HG03097 (cell line): ENCODE data around the gene DAB1.
"Not testable (repeated sequence)": the region's sequence is repeated elsewhere in the genome, so short reads cannot be mapped to it uniquely, and the experiment has no call there.

Source experiments
- ATAC-seq: cut with Tn5 transposase; IDR thresholded peaks from one replicate; pipeline ENCODE4 v1.9.1; 2021; ENCODE audit not compliant: unreplicated experiment, low FRiP score

The DAB1 gene

DNA sequence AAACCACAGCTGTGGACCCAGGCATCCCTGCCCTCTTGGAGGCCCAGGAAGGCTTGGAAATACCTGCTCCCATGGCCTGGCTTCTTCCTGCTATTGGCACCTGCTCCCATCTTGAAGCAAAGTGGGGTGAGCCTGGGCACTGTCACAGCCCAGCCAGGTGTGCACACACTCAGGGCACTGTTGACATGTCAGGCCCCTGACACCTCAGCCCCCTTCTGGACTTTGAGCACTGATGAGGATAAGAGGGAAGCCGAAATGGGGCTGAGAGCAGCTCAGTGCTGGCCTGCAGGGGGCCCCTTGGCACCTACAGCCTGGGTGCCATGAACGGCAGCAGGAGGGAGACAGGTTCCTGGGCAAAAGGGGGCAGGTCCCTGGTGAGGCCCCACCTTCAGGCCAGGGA, 55.9 kb downstream of the DAB1 start:
- no peak for ATAC-seq

DNA sequence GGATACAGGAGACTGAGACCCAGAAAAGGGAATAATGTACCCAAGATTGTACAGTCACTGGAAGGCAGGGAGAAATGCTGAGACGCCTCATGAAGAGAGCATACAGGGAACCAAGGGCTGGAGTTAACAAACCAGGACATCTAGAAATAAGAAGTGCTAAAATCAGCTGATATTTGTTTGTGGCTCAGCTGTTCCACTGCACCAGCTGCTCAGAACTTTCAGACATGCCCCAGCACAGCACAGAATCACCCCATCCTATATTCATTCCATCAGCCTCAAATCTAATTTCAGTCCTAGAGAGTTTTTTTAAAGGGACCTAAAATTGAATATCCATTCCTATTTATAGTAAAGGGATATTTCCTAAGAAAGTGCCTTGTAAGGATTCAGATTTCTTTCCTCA, 60.2 kb downstream of the DAB1 start:
- no peak for ATAC-seq

DNA sequence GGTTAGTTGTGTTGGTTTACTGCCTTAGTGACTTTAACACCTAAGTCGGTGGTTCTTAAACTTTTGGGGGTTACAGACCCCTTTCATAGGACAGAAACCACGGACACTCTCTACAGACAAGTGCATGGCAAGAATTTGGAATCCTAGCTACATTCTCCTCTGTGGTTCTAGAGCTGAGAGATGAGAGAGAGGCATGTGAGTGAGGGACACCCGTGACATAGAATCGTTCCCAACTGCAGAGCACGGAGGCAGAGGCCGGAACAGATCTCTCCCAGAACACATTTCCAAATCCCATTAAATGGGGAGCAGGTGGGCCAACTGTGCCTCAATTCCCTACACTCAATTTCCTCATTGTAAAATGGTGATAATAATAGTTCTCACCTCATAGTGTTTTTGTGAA, 60.7 kb downstream of the DAB1 start:
- no peak for ATAC-seq

- ATAC-seq = no peak
Observed at GRCh38 chr1:57362480-57362879, 61.4 kb downstream of the DAB1 start.

GRCh38 chr1:57361516-57361915, 62.3 kb downstream of the DAB1 start:
- ATAC-seq = no peak

DNA sequence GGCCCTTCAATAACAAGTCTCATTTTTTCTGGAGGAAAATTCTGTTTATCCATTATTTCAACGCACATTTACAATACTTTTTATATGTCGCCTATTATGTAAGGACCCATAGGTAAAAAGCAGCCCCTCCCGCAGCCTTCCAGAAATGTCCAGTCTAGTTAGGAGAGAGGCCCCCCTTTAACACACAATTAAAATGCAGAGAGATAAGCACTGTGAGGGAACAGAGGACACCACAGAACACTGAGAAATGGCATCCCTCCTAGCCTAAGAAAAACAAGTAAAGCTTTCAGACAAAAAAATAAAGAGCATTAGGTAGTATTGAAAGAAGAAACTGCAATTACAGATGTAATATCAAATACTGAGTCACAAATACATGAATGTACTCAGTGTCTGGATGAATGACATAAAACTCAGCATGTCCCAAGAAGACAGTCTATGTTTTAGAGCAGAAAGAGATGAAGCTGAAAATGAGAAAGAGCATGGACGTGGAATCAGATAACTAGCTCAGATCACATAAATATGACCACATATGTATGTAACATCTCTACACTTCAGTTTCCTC, 62.9 kb downstream of the DAB1 start:
- ATAC-seq = no peak

GRCh38 chr1:57357462-57357861, 66.4 kb downstream of the DAB1 start:
- no peak for ATAC-seq

DNA sequence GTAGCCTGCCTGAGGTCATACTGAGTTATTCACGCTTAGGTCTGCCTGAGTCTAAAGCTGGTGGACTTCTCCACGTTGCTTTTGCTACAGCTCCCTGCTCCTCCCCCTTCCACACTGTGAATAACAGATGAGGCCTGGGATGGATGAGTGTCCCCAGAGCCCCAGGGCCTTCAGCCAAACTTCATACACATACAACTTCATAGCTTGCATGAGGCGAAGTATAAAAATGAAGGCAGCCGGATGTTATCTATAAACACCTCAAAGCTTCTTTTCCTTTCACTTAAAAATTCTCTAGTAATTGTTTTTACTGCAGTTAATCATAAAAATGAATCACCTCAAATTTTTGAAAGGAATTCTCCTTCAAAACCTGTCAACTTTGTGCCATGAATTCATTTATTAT, 70.2 kb downstream of the DAB1 start:
- ATAC-seq = no peak

- no peak for ATAC-seq
Observed at GRCh38 chr1:57350610-57351009, 73.2 kb downstream of the DAB1 start.

- no peak for ATAC-seq
Observed at GRCh38 chr1:57348921-57349320, 74.9 kb downstream of the DAB1 start.

- ATAC-seq = no peak
Observed at GRCh38 chr1:57345916-57346315, 77.9 kb downstream of the DAB1 start.

- ATAC-seq = no peak
Observed at GRCh38 chr1:57344265-57344664, 79.6 kb downstream of the DAB1 start.

DNA sequence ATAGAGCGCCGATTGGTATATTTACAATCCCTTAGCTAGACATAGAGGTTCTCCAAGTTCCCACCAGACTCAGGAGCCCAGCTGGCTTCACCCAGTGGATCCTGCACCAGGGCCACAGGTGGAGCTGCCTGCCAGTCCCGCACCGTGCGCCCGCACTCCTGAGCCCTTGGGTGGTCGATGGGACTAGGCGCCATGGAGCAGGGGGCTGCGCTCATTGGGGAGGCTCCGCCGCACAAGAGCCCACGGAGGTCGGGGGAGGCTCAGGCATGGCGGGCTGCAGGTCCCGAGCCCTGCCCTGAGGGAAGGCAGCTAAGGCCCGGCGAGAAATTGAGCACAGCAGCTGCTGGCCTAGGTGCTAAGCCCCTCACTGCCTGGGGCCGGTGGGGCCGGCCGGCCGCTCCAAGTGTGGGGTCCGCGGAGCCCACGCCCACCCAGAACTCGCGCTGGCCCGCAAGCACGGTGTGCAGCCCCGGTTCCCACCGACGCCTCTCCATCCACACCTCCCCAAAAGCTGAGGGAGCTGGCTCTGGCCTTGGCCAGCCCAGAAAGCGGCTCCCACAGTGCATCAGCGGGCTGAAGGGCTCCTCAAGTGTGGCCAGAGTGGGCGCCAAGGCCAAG, 80.5 kb downstream of the DAB1 start:
- not testable (repeated sequence) for ATAC-seq

GRCh38 chr1:57341721-57342120, 82.1 kb downstream of the DAB1 start:
- no peak for ATAC-seq

DNA sequence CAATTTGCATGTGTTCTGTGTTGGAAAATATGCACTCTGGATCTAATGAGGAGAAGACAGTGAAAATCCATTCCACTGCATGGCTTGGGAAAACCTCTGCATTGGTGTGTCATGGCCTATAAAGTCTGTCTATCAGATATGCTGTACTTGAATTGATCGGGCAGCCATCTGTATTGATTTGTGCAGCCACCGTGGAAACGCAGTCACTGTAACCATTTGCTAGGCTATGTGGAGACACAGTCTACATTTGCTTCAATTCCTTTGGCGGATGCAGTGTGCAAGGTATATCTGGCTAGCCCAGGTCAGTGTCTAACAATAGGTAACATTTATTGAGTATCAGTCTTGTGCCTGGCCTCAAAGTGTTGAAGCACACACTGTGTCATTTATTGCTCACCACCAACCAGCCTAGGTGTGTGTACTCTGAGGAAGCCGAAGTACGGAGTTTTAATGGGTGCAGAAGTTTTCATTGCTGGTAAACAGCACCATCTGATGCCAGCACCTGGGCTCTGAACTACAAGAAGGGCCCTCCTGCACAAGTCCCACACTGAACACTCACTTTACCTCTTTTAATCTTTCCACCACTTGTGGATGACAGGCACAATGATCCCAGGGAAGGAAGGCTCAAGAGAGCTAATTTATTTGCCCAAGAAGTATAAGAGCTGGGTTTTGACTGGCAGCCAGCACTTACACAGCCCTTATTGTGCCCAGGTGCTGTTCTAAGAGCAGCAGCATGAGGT, 83.4 kb downstream of the DAB1 start:
- ATAC-seq = no peak

- no peak for ATAC-seq
Observed at GRCh38 chr1:57337623-57338022, 86.2 kb downstream of the DAB1 start.

DNA sequence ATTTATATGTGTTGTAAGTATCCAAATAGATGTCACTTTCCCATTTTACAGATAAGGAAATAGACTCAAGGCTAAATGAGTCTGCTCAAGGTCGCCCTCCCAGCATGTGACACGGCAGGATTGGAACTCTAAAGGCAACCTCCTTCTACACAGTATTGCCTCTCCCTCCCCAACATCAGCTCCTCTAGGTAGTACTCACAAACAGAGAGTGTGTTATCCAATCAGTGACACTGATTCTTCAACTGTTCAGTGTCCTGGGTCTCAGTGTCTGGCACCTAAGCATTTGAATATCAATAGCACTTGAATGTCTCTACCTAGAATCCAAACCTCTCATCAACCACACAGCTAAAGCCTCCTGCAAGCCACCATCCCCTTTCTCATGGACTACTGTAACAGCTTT, 87.1 kb downstream of the DAB1 start:
- ATAC-seq = no peak

GRCh38 chr1:57331620-57332019, 92.2 kb downstream of the DAB1 start:
- no peak for ATAC-seq

DNA sequence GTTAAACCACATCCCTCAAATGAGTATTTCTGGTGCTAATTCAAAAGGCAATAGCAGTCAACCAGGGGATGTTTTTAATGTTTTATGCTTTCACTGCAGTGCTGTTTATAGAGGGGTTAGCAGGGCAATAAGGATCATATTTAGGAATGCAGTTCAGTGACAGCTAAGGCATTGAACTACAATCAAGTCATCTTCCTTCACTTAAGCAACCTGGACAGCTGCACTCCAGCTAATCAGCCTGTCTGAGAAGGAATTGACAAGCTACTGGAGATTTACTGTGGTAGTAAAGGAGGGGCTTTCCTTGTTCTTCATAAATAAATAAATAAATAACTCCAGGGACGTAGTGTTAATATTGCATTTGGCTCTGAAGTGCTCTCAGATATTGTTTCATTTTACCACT, 93.9 kb downstream of the DAB1 start:
- no peak for ATAC-seq

DNA sequence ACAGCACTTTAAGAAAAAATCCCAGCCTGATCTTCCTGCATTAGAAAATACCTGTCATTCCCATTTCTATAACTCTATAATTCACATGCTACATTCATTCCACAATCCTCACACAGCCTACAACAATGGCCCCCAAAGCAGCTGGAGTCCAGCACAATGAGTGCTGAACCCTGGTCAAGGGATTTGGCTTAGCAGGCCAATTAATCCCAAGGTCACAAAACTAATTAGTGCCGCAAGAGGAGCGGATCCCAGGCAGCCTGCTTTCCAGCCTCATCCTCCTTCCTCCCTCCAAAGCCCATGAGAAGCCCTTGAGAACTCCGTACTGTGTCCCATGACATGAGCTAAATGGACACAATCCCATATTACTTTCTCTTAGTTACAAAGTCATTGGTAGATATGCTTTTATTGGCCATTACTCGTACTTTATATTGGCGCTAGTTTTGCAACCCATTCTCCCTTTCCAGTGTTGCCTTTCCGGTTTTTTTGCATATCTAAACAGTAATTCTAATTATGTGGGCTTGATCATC, 94.8 kb downstream of the DAB1 start:
- ATAC-seq = no peak

DNA sequence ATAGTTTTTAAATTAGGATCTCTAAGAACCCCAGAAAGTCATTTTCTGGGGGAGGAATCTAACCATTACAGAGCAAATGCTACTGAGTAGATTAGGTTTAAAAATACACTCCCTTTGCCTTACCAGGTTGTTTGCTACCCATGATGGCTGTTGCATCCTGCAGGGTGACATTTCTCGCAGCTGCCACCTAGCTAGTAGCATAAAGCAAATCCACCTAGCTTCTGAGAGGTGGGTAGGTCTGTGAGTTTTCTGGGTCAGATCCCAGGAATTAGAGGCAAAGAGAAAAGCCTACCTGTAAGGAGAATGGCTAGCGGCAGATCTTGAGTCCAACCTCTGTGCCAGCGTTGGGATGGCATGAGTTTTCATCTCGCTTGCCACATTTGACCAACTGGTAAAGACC, 95.9 kb downstream of the DAB1 start:
- no peak for ATAC-seq

DNA sequence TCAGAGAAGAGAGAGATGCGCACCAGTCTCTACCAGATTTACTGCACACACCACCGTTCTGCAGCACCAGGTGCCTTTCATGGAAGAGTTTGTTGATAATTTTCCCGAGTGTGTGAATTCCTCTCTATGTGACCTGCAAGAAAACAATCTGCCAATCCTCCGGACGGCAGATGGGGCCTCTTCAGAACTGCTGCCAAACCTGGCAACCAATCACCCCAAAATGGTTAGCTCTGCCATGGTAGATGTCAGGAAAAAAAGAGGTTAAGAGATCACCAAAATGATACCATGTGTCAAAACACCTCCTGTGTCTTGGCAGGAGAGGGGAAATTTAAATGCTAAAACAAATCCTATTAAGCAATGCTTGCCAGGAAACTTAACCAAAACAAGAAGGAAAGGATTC, 96.5 kb downstream of the DAB1 start:
- ATAC-seq = no peak
